Vagina (tissue), 2 donors: ENCODE results near the gene ZNF451.

ENCODE experiments used
- CTCF ChIP-seq, 3 experiments: fragments of 450-650 bp in 2 of 3; fragments of 200-600 bp in 1 of 3; sonication (generic) in 1 of 3; IDR thresholded peaks; one replicate each; pipeline ENCODE4 v1.5.1; 2017 to 2019; ENCODE audit warnings: antibody characterized with exemption in 3 of 3, mild to moderate bottlenecking in 2 of 3, moderate library complexity in 2 of 3
- POLR2A ChIP-seq, 2 donors: fragments of 450-650 bp; IDR thresholded peaks; one replicate each; pipeline ENCODE4 v1.6.1; 2017; ENCODE audit warnings: antibody characterized with exemption in 2 of 2, mild to moderate bottlenecking in 2 of 2, moderate library complexity in 2 of 2

DNA sequence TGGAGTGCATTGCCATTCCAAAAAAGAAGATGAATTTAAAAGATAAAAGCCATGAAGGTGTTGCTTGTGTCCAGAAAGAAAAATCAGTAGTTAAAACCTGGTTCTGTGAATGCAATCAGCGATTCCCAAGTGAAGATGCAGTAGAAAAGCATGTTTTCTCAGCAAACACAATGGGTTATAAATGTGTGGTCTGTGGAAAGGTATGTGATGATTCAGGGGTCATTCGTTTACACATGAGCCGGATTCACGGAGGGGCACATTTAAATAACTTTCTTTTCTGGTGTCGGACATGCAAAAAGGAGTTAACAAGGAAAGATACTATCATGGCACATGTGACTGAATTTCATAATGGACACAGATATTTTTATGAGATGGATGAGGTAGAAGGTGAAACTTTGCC lies 57.4 kb downstream of the ZNF451 start:
- no peak for TF ChIP-seq POLR2A (IDR thresholded peaks at IDR 0.05)
- TF ChIP-seq CTCF (IDR thresholded peaks at IDR 0.05): no peak
